ENCODE results near the gene RHOB. TPM values are rescaled to one million over a fixed set of nuclear protein-coding genes. Genes with fewer than 3 reads are reported as not detected.

RHOB gene
- total RNA-seq = 193 TPM
- long read RNA-seq, transcript RHOB-201 (1 exons, 2,372 nt) = major isoform, 115 of 115 reads
- long read RNA-seq, partial matches to known transcripts = 0 of 115 reads
- long read RNA-seq, other reads (novel, unspliced or antisense) = 0 of 115 reads

- H3K4me1 ChIP-seq = peaks cover 82% of the 10 kb centered on the region
- no peaks in the 10 kb centered on the region for H3K27me3 ChIP-seq (ENCODE audit: low read depth)
- peak within 1 kb of the TSS; percentile 99 for H3K27ac ChIP-seq (replicated peaks)
- H3K4me3 ChIP-seq = peak within 1 kb of the TSS; percentile 90
- TF ChIP-seq CTCF (IDR thresholded peaks at IDR 0.05; ENCODE audit: borderline replicate concordance) = no peak
- H3K9me3 ChIP-seq (replicated peaks) = no peaks in the 10 kb centered on the region
- H3K36me3 ChIP-seq = peaks cover 22% of the 10 kb centered on the region
- intact Hi-C loops (cut with micrococcal nuclease) = no loop called here
- DNase-seq = peak; percentile 96
Observed at GRCh38 chr2:20446917-20447436, at the start of gene RHOB. Gene RHOB, plus strand, starts transcription at chr2:20447074. Its CDS starts 392 bp downstream, at chr2:20447466.

GRCh38 chr2:20397811-20398447 lies 48.9 kb upstream of the RHOB start:
- H3K4me1 ChIP-seq = no peaks in the 10 kb centered on the region
- no peak for DNase-seq
- H3K27ac ChIP-seq (replicated peaks) = no peak overlapping the region
- intact Hi-C loops (cut with micrococcal nuclease) = no loop called here
- H3K36me3 ChIP-seq = no peaks in the 10 kb centered on the region
- TF ChIP-seq CTCF (IDR thresholded peaks at IDR 0.05; ENCODE audit: borderline replicate concordance) = no peak
- no peak overlapping the region for H3K4me3 ChIP-seq
- no peaks in the 10 kb centered on the region for H3K27me3 ChIP-seq (ENCODE audit: low read depth)
- no peaks in the 10 kb centered on the region for H3K9me3 ChIP-seq (replicated peaks)

- intact Hi-C loops (cut with micrococcal nuclease) = no loop called here
- Histone ChIP-seq H3K4me3 (no peak overlapping the region), H3K4me1 (no peaks in the 10 kb centered on the region), H3K27ac (replicated peaks) (no peak overlapping the region), H3K27me3 (ENCODE audit: low read depth) (no peaks in the 10 kb centered on the region), H3K9me3 (replicated peaks) (no peaks in the 10 kb centered on the region), H3K36me3 (no peaks in the 10 kb centered on the region)
- TF ChIP-seq CTCF (IDR thresholded peaks at IDR 0.05; ENCODE audit: borderline replicate concordance) = no peak
- no peak for DNase-seq
Observed at GRCh38 chr2:20398956-20399567, 47.8 kb upstream of the RHOB start.

GRCh38 chr2:20400306-20400705 lies 46.6 kb upstream of the RHOB start:
- Histone ChIP-seq H3K27me3 (ENCODE audit: low read depth) (no peaks in the 10 kb centered on the region), H3K9me3 (replicated peaks) (no peaks in the 10 kb centered on the region), H3K4me3 (no peak overlapping the region), H3K27ac (replicated peaks) (no peak overlapping the region), H3K36me3 (no peaks in the 10 kb centered on the region), H3K4me1 (no peaks in the 10 kb centered on the region)
- no peak for TF ChIP-seq CTCF (IDR thresholded peaks at IDR 0.05; ENCODE audit: borderline replicate concordance)
- no peak for DNase-seq
- intact Hi-C loops (cut with micrococcal nuclease) = no loop called here

GRCh38 chr2:20400787-20401488 lies 45.9 kb upstream of the RHOB start:
- no peaks in the 10 kb centered on the region for H3K4me1 ChIP-seq
- no peaks in the 10 kb centered on the region for H3K9me3 ChIP-seq (replicated peaks)
- intact Hi-C loops (cut with micrococcal nuclease) = no loop called here
- no peaks in the 10 kb centered on the region for H3K36me3 ChIP-seq
- TF ChIP-seq CTCF (IDR thresholded peaks at IDR 0.05; ENCODE audit: borderline replicate concordance) = no peak
- no peak overlapping the region for H3K27ac ChIP-seq (replicated peaks)
- no peaks in the 10 kb centered on the region for H3K27me3 ChIP-seq (ENCODE audit: low read depth)
- DNase-seq = no peak
- no peak overlapping the region for H3K4me3 ChIP-seq
